ENCODE measurements around the gene ZNF681.

- TF ChIP-seq POLR2A (IDR thresholded peaks at IDR 0.05; ENCODE audit: low read depth, low read length) = no peak
- TF ChIP-seq POLR2AphosphoS5 (IDR thresholded peaks at IDR 0.05; ENCODE audit: low read depth, low read length) = no peak
These were observed 43.1 kb upstream of the ZNF681 start for GRCh38 chr19:23801803-23802202.
